Loucy (cell line): ENCODE data around the gene NUDT2.
"Not testable (repeated sequence)": the region's sequence is repeated elsewhere in the genome, so short reads cannot be mapped to it uniquely, and the experiment has no call there.

Experiments used
- EZH2phosphoT487 ChIP-seq: fragments of 200-600 bp; IDR thresholded peaks from 2 replicates; pipeline ENCODE4 v1.6.1; 2018; ENCODE audit warnings: antibody characterized with exemption, mild to moderate bottlenecking, moderate library complexity, borderline replicate concordance
- TF ChIP-seq, protein P1 (sequence below): fragments of 200-600 bp; sonication (generic); conservative IDR thresholded peaks from 2 replicates; pipeline ENCODE4 v1.5.1; 2014; ENCODE audit warnings: mild to moderate bottlenecking, antibody characterized with exemption, low read length

DNA sequence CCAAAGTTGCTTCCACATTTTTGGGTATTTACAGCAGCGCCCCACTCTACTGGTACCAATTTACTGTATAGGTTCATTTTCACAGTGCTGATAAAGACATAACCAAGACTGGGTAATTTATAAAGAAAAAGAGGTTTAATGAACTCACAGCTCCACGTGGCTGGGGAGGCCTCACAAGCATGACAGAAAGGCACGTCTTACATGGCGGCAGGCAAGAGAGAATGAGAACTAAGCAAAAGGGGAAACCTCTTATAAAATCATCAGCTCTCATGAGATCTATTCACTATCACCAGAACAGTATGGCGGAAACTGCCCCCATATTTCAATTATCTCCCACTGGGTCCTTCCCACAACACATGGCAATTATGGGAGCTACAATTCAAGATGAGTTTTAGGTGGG lies 39.4 kb downstream of the NUDT2 start:
- TF ChIP-seq EZH2phosphoT487 = not testable (repeated sequence)
- TF ChIP-seq, protein P1, sequence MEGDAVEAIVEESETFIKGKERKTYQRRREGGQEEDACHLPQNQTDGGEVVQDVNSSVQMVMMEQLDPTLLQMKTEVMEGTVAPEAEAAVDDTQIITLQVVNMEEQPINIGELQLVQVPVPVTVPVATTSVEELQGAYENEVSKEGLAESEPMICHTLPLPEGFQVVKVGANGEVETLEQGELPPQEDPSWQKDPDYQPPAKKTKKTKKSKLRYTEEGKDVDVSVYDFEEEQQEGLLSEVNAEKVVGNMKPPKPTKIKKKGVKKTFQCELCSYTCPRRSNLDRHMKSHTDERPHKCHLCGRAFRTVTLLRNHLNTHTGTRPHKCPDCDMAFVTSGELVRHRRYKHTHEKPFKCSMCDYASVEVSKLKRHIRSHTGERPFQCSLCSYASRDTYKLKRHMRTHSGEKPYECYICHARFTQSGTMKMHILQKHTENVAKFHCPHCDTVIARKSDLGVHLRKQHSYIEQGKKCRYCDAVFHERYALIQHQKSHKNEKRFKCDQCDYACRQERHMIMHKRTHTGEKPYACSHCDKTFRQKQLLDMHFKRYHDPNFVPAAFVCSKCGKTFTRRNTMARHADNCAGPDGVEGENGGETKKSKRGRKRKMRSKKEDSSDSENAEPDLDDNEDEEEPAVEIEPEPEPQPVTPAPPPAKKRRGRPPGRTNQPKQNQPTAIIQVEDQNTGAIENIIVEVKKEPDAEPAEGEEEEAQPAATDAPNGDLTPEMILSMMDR = not testable (repeated sequence)
